ENCODE results near the gene HYAL3.

HYAL3 gene

GRCh38 chr3:50260027-50260941 lies 38.9 kb downstream of the HYAL3 start:
- DNase-seq (ENCODE audit: low read depth): peak; percentile 86
- TF ChIP-seq CTCF (IDR thresholded peaks at IDR 0.05; ENCODE audit: insufficient read depth, low read depth, low read length, missing control alignments): peak; percentile 48
- peak overlapping the region; percentile 44 for H3K4me3 ChIP-seq (ENCODE audit: low read length)

- TF ChIP-seq CTCF (IDR thresholded peaks at IDR 0.05; ENCODE audit: insufficient read depth, low read depth, low read length, missing control alignments): no peak
Observed at GRCh38 chr3:50259432-50260026, 39.7 kb downstream of the HYAL3 start.

GRCh38 chr3:50258979-50259378 lies 40.2 kb downstream of the HYAL3 start:
- no peak for TF ChIP-seq CTCF (IDR thresholded peaks at IDR 0.05; ENCODE audit: insufficient read depth, low read depth, low read length, missing control alignments)
- no peak overlapping the region for H3K4me3 ChIP-seq (ENCODE audit: low read length)

More at GRCh38 chr3:50259432-50260026, 39.7 kb downstream of the HYAL3 start:
- H3K4me3 ChIP-seq (ENCODE audit: low read length): no peak overlapping the region
- DNase-seq (ENCODE audit: low read depth): no peak

DNA sequence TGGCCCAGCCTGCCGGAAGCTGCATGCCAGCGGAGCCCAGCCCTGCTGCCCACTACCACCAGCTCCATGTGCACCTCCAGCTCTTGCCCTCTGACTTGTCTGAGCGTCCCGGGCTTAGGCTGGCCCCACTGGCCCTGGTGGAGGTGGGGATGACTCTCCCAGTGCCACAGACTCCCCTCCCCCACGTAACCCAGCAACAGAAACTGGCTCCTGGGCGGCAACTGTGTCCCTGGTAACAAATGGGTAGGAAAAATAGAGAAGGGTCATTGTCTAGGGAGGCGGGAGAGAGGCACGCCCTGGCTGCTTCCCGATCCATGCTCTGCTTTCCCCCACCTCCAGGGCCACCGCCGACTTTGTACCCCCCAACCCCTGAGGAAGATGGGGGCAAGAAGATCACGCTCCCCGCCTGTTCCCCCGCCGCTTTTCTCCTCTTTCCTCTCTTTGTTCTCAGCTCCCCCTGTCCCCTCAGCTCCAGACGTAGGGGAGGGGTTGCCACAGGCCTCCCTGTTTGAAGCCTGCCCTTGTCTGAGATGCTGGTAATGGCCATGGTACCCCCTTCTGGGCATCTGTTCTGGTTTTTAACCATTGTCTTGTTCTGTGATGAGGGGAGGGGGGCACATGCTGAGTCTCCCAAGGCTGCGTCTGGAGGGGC lies 41.0 kb downstream of the HYAL3 start:
- H3K4me3 ChIP-seq (ENCODE audit: low read length): no peak overlapping the region
- TF ChIP-seq CTCF (IDR thresholded peaks at IDR 0.05; ENCODE audit: insufficient read depth, low read depth, low read length, missing control alignments): no peak
- no peak for DNase-seq (ENCODE audit: low read depth)

More at GRCh38 chr3:50258979-50259378, 40.2 kb downstream of the HYAL3 start:
- DNase-seq (ENCODE audit: low read depth): no peak

DNA sequence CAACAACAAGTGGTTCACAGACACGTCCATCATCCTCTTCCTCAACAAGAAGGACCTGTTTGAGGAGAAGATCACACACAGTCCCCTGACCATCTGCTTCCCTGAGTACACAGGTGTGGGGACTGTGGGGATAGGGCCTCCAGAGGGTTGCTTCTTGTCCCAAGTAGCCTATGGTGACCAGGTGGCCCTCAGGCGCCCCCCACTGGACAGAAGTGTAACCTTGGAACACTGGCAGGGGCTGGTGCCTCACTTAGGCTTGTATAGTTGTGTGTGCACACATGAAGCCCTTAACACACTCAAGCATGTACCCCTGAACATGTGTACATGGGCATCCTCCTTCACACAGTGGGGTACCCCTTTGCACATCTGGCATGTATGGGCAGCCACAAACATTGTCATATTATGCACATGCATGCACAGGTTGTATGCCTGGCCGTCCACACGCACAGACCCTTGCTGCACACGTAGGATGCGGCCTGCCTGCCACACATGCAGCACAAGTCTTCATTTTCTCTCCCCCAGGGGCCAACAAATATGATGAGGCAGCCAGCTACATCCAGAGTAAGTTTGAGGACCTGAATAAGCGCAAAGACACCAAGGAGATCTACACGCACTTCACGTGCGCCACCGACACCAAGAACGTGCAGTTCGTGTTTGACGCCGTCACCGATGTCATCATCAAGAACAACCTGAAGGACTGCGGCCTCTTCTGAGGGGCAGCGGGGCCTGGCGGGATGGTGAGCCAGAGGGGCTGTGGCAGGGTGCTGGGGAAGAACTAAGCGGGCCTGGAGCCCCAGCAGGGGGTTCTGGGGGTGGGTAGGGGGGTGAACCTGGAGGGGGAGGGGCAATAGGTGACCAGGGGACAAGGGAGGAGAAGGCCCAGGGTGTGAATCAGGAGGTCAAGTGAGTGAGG lies 42.0 kb downstream of the HYAL3 start:
- DNase-seq (ENCODE audit: low read depth): peak; percentile 57
- H3K4me3 ChIP-seq (ENCODE audit: low read length): no peak overlapping the region
- peak; percentile 57 for TF ChIP-seq CTCF (IDR thresholded peaks at IDR 0.05; ENCODE audit: insufficient read depth, low read depth, low read length, missing control alignments)

DNA sequence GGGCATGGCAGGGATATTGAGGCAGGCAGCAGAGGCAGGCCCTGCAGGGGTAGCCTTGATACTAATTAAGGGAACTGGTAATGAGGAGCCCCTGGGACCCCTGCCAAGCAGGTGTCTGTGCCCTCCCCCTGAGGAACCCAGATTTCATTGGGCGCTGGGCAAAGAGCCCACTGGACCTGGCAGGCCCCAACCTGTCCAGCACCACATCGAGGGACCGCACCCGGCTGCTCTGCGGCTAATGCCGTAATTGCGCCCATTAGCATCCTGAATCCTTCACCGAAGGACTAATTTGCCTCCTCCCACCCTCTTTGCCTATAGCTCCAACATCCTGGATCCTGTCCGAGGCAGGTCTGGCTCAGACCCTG lies 44.0 kb downstream of the HYAL3 start:
- TF ChIP-seq CTCF (IDR thresholded peaks at IDR 0.05; ENCODE audit: insufficient read depth, low read depth, low read length, missing control alignments): no peak
- no peak overlapping the region for H3K4me3 ChIP-seq (ENCODE audit: low read length)
- peak; percentile 70 for DNase-seq (ENCODE audit: low read depth)

All from epithelial cell of esophagus (primary cell).